HG03558 (cell line): ENCODE results near the gene DYRK1A.

Source experiments
- ATAC-seq: cut with Tn5 transposase; IDR thresholded peaks from one replicate; pipeline ENCODE4 v1.9.1; 2021; ENCODE audit warnings: moderate number of reproducible peaks; ENCODE audit not compliant: unreplicated experiment; ENCODE audit errors: extremely low read depth

Gene DYRK1A

DNA sequence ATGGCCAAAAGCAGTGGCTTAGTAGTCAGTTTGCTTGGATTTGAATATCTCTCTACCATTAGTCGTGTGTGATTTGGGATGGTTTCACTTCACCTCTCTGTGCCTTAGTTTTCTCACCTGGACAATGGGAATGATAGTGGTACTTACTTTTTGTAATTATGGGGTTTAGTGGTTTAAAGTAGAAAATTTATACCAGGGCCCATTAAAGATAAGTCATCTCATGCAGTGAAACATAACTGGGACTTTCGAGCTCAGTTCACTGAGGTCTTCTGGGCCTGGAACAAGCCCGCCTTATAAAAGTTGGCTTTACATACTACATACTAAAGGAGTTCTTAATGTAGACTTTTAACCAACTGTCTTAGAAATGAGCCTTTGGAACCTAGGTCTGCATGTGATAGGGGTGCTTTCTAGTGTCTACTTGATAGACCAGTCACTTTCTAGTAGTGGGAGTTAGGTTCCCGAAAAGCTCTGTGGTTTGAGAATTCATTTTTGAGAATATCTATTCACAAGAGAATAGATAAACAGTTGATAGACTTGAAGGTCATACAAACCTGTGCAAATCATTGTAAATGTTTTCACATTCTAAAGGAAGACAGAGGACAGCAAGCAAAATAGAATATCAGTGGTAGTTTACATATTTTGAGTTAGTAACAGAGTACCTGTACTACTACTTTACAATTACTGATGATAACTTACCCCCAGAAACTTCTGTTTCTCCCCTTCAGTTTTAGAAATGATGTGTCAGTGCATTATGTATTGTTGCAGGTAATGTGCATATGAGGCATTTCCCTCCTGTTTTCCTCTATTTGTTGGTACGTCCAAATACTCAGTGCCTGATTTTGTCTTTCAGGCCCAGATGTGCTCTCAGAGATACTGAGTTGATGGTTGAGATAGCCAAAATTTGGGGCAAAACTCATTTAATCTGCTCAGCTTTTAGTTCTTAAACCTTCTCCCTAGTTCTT is 48.0 kb downstream of the DYRK1A start:
- no peak for ATAC-seq

DNA sequence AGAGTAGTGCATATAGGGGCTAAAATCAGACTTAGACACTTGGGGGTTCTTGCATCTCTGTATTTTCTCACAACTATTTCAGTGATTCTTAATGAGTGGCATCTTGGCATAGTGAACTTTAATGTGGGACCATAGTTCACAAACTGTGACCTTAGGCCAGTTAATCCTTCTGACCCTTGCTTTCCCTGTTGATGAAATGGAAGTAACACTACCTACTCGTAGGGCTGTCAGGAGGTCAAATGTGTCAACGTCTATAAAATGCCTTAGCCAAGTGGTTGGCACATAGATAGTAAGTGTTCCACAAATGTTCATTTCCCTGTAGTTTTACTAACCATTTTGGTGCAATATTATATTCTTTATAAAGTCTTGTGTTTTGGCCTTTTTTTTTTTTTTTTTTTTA is 49.4 kb downstream of the DYRK1A start:
- ATAC-seq: no peak

DNA sequence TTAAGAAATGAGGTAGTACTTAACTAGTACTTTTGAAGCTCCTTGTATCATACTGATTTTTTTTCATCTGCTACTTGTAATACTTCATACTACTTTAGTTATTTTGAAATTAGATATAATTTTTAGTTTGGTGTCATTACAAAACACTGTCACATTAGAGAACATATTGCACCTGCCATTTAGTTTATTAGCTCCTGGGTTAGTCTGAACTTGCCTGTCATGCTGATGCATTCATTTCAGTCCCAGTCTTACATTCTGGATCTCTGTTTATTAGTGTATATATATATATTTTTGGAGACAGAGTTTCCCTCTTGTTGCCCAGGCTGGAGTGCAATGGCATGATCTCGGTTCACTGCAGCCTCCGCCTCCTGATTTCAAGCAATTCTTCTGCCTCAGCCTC is 50.3 kb downstream of the DYRK1A start:
- ATAC-seq: no peak

DNA sequence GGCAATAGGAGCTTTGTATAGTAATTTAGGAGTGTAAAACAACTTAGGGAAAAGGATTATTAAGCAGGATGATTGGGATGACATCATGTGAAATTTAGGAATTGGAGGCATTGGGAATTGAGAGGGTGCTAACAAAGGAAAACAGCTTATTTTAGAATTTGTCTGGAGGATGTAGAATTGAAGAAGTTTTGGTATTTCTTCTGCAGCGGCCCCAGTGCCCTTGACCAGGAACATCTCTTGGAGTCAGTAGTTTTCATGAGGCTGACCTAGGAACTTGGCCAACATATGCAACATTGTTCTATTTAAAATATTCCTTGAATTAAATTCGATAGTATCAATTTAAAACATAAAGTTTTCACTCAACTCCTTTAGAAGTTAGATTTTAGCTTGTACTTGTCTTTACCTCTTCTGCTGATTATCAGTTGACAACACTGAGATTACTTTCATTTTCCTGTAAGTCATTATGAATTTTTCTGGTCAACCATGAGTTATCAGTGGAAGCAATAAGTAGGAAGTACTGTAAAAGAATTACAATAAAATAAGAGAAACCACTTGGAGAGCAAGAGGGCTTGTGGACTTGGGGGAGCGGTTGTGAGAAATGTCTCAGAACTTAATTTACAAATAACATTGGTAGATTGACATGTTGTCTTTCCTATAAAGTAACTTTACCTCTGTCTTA is 52.8 kb downstream of the DYRK1A start:
- no peak for ATAC-seq

DNA sequence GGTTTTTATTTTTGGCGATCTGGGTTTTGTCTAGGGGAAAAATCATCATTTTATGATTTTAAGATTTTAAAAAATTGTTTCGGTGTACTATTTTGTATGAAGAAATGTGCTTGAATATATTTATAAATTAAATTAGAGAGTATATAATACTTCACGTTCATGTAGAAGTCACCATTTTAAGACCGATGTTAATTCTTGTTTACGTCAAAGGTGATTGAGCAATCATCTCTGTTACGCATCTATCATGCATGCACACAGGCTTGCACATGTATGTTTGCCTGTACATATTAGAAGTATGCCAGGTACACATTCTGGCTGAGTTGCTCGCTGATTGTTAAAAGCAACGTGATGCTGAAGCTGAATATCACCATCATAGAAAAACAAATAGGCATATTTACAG is 54.7 kb downstream of the DYRK1A start:
- ATAC-seq: no peak

DNA sequence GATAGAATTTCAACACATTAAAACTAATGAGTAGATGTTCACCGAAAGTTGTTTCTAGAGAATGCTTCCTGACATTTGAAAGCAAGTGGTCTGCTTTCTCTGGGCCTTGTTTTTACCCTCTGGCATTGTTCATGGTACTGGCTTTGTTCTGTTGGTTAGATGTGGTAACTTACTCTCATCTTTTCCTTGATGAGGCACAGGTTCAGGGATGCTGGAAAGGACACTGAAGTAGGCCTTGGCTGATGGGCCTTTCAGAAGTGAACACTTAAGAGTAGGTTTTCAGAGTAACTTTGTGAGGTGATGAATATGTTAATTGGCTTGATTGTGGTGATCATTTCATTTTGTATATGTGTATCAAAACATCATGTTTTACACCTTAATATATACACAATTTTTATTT is 55.8 kb downstream of the DYRK1A start:
- no peak for ATAC-seq

DNA sequence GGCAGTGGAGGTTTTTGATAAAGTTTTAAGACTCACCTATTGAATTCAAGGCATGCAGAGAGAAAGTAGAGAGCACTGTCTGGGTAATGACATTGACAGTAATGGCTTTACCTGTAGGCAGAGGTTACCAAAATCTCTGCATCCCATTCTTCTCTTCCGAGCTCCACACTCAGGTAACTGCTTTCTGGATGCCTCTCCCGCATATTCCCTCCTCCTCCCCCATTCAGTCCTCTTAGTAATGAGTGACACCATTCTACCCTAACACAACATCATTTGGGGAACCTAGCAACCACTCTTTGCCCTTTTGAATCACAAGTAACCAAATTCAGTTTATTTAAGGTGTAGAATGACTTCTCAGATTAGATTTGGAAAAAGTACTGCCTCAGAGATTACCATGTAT is 56.5 kb downstream of the DYRK1A start:
- no peak for ATAC-seq

DNA sequence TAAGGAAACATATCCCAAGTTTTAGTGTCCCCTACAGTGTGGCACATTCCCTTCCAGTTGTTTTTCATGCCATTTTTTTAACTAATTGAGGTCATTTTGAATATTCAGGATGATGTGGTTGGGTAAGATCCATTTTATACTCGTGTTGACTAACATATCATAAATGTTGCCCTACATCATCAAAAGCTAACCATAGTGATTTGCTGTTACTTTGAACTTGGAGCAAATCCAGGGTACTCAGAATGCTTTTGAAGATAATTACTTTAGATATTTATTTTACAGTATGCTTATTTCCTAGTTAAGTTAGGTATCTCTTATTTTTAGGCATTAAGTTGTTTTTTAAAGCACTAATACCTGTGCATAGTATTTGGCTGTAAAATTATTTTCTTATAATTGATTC is 57.8 kb downstream of the DYRK1A start:
- no peak for ATAC-seq

DNA sequence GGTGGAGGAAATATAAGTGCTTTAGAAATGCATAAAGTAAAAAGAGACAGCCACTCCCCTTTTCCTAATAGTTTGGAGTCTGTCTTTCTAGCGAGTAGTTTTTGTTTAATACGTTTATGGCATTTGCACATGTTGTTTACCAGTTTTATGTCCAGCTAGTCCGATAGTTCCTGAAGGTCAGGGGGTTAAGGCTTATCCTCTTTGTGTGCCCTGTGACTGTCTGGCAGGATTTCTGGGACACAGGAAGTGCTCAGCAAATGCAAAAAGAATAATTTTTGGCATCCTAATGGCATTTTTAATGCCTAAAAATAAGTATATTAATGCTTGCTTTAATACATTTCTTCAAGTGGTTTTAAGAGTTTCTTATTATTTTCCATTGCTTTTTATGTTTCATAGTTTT is 58.4 kb downstream of the DYRK1A start:
- ATAC-seq: no peak

DNA sequence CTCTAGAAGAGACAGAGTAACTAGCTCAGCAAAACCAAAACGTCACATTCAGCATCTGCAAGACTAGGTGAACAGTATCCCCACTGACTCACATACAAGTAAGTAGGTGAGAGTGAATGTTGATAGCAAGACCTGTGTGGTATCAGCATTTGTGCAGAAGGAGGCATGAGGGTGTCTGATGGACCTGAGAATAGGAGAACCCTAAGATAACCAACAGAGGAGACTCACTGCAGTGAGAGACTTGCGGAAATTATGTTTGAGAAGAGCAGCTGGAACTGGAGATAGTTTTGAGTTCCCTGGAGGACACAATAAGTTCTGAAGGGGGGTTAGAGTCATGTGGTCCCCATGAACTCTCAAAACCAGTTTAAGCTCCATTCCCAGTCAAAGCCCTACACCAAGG is 59.1 kb downstream of the DYRK1A start:
- ATAC-seq: no peak

DNA sequence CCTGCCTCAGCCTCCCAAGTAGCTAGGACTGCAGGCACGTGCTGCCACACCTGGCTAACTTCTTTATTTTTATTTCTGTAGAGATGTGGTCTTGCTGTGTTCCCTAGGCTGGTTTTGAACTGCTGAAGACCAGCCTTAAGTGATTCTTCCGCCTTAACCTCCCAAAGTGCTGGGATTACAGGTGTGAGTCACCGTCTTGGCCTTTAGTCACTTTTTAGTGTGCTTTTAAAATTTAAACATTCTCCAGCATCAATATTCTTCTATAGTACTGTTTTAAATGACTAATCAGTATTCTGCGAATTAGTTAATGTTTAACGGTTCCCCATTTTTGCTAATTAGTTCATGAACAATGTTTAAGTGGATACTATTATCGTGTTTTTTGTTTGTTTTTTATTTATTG is 60.6 kb downstream of the DYRK1A start:
- ATAC-seq: no peak

DNA sequence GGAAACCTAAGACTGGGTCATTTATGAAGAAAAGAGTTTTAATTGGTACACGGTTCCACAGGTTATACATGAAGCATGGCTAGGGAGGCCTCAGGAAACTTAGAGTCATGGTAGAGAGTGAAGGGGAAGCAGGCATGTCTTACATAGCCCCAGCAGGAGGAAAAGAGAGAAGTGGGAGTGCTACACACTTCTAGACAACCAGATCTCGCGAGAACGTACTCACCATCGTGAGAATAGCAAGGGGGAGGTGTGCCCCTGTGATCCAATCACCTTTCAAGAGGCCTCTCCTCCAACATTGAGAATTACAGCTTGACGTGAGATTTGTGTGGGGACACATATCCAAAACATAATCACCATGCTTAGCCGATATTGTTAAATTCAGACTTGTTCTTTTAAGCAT is 62.8 kb downstream of the DYRK1A start:
- no peak for ATAC-seq

DNA sequence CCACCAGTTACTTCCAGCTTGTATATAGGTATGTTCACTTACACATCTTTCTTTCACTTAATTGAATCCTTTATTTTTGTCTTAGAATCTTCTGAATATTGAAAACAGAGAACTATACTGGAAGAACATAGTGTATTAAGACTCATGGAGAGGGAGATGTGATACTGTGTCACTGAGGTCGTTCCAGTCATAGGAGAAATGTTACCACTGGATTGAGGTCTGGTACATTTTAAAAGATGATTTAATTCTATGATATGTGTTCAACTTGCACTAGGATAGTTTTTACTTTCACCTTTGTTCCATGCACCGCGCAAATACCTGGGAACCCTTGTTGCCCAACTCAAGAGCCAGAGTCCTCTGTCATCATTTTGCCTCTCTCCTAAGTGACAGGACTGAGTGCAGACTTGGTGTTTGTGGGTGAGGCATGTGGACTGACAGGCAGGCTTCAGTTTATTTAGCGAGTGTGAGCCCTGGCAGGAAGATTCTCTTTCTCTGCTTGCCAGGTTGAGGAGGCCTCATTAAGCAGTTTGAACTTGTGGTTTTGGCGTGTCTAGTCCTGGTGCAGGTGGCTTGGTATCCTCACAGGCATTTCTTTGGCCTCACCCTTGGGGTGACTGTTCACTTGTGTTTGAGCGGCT is 63.7 kb downstream of the DYRK1A start:
- ATAC-seq: no peak

DNA sequence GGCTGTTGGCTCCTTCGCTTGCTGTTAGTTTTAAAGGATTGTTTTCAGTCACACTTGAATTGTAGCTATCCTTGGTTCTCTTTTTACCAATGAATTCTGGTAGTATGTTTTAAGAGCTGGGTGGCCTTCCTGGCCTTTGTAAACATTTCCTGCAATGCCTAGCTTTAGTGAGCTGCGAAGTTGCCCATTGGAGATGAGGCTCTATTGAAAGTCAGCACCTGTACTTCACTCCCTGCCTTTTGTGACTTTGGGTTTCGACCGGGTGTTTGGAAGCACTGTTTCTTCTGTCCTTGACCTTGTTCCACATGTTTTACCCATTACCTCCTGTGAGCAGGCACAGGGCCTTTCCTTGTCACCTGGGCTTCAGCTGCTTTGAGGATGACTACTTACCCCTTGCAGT is 64.7 kb downstream of the DYRK1A start:
- no peak for ATAC-seq

DNA sequence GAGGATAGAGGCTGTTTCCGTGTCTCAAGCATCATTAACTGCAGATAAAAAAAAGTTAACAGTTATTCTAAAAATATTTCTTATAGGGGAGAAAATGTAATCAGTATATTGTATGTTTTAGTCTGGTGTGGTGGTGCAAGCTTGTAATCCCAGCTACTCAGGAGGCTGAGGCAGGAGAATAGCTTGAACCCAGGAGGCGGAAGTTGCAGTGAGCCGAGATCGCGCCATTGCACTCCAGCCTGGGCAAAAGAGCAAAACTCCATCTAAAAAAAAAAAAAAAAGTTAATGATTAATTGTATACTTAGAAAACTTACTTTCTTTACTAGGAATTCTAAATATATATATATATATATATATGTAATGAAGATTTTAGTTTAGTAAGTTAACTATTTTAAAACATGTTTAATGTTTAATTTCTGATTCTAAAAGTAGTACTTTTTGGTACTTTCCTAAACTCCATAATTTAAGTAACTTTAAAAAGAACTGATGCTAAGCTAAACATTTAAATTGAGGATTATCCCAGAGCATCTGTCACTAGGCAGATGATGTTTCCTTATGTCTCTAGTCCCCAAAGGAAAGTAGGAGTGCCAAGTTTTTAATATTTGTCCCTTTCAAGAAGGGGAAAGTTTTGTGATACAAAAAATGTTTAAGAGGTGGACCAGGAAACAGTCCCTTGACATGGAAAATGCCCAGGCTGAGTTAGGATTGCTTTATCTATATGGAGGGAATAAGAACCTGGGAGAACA is 66.3 kb downstream of the DYRK1A start:
- no peak for ATAC-seq

DNA sequence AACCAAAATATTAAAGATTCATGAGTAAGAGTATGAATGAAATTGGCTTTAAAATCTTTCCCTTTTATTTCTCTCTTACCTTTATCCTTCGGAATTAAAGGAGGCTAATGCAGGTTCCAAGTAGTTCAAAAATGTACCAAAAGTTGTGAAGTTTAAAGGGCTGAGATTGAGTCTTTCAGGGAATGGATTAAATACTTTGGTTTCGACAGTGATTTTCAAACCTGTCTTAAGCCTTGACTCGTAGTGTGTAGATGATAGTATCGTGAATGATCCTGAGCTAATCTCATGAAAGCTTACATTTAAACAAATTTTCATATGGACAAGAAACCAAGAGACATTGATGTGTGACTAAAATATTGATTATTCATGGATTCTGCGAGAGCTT is 66.9 kb downstream of the DYRK1A start:
- no peak for ATAC-seq

DNA sequence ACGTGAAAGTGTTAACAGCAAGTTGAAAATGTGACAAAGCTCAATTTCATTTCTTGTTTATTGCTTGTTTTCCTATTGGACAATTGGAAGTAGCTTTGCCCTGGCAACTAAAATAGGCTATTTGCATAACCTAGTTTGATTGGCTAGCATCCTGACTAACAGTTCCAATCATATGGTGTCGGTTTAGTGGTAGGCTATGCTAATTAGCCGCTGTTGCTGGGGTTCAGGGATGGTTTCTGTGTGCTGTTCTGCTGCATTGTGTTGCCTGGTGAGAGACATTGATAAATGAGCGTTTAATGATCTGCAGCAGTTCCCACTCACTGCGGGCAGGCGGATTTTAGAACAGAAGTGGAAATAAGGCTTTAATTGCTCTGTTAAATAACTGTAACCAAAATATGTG is 68.5 kb downstream of the DYRK1A start:
- no peak for ATAC-seq

DNA sequence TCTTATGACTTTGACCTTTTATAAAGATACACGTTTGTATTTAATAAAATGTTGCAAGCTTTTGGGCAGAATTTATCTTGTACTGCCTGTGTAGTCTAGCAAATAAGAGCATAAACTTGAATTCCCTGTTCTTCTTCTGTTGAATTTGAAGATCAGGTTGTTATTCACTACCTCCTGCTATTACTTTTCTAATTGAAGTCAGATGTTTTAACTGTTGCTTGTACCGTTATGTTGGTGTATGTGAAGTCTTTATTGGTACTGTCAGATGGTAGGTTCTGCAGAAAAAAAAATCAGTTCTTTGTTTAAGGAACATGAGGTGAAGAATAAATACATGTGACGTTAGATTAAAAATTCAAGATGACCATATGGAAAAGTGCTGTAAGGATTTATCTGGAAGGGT is 69.1 kb downstream of the DYRK1A start:
- no peak for ATAC-seq

DNA sequence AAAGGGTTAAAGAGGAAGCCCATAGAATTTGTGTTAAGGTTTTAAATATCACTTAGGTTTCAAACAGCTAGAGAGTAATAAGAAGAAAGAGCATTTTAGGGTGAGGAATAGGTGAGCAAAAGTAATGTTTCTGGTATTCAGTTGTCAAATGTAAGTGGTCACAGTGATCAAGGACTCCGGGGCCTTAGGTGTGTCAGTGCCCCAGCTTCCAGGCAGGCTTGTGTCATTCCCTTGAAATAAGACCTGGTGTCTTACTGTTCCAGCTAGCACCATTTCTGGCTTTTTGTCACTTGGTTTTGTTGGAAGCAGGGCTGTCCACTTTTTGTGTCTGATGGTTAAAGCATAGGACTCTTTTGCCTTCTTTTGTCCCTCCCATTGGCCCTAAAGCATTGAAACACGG is 69.6 kb downstream of the DYRK1A start:
- ATAC-seq: no peak

DNA sequence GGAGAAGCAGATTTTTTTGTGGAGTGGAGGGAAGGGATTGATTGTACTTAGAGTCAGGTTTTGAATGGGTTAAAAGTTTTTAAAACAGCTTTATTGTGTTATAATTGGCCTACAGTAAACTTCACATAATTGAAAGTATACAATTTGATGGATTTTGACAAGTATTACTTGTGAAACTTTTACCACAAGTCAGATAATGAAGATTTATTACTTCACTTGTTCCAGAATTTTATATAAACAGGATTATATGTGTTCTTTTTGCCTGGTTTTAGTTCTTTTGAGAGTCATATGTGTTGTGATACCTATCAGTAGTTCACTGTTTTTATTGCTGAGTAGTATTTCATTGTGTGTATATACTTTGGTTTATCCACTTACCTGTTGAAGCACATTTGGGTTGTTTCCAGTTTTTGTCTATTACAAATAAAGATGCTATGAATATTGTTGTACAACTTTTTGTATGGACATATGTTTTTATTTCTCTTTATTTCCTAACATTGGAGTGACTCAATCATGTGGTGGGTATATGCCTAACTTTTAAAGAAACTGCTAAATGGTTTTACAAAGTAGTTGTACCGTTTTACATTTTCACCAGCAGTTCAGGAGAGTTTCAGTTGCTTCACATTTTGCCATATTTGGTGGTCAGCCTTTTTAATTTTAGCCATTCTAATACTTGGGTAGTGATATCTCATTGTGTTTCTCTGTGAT is 71.0 kb downstream of the DYRK1A start:
- no peak for ATAC-seq
